Common myeloid progenitor, CD34-positive (primary cell): ENCODE measurements around the gene TNFRSF18.

ENCODE experiments used
- CTCF ChIA-PET: fragments of 350-600 bp; sonication (Branson Sonifier 250); formaldehyde crosslinking; loops from one replicate; lab custom pipeline; 2021; ENCODE audit warnings: antibody characterized with exemption; lab: Charles Lee
- POLR2A ChIA-PET: fragments of 350-600 bp; sonication (Branson Sonifier 250); formaldehyde crosslinking; loops from one replicate; lab custom pipeline; 2021; ENCODE audit warnings: antibody characterized with exemption; lab: Charles Lee
- DNase-seq, 3 donors: peaks; one replicate each; pipeline versions ENCODE4 v3.0.0 to v3.0.0-alpha.2; 2013
- H3K27ac ChIP-seq, 2 experiments: 1 replicate in 1 of 2; 2 replicates in 1 of 2; pipeline ENCODE4 v1.7.0; 2013; ENCODE audit warnings: inconsistent platforms in 2 of 2, low read length in 2 of 2, mild to moderate bottlenecking in 2 of 2, low read depth in 1 of 2, moderate library complexity in 1 of 2; ENCODE audit not compliant: severe bottlenecking in 2 of 2, insufficient read depth in 1 of 2, poor library complexity in 1 of 2
- H3K27me3 ChIP-seq, 5 experiments: replicated peaks in 2 of 5; 1 replicate in 3 of 5; 2 replicates in 2 of 5; pipeline versions ENCODE4 v1.6.1 to v1.7.0; 2013; ENCODE audit warnings: low read length in 4 of 5, mild to moderate bottlenecking in 2 of 5, moderate library complexity in 2 of 5, inconsistent platforms in 1 of 5; ENCODE audit not compliant: insufficient read depth in 5 of 5, control insufficient read depth in 4 of 5
- H3K36me3 ChIP-seq, 4 experiments: 1 replicate in 2 of 4; 2 replicates in 2 of 4; pipeline versions ENCODE4 v1.6.1 to v1.7.0; 2013; ENCODE audit warnings: low read length in 3 of 4, control low read depth in 1 of 4, mild to moderate bottlenecking in 1 of 4; ENCODE audit not compliant: control insufficient read depth in 4 of 4, insufficient read depth in 4 of 4
- H3K4me1 ChIP-seq, 4 experiments: 1 replicate in 3 of 4; 2 replicates in 1 of 4; pipeline versions ENCODE4 v1.6.1 to v1.7.1; 2013; ENCODE audit warnings: low read length in 3 of 4, mild to moderate bottlenecking in 3 of 4, control low read depth in 1 of 4, inconsistent platforms in 1 of 4, moderate library complexity in 1 of 4; ENCODE audit not compliant: control insufficient read depth in 4 of 4, insufficient read depth in 4 of 4; ENCODE audit errors: control extremely low read depth in 1 of 4
- H3K4me3 ChIP-seq, 7 experiments: 1 replicate in 4 of 7; 2 replicates in 3 of 7; pipeline versions ENCODE4 v1.5.1 to v1.7.0; 2013; ENCODE audit warnings: mild to moderate bottlenecking in 7 of 7, low read length in 6 of 7, moderate library complexity in 6 of 7, inconsistent platforms in 2 of 7, low read depth in 2 of 7, control low read depth in 1 of 7; ENCODE audit not compliant: insufficient read depth in 4 of 7, control insufficient read depth in 1 of 7; ENCODE audit errors: extremely low read depth in 1 of 7
- H3K9me3 ChIP-seq, 5 experiments: 1 replicate in 4 of 5; 2 replicates in 1 of 5; pipeline versions ENCODE4 v1.6.1 to v1.7.1; 2013; ENCODE audit warnings: low read length in 4 of 5, mild to moderate bottlenecking in 2 of 5, inconsistent platforms in 1 of 5, low read depth in 1 of 5, moderate library complexity in 1 of 5; ENCODE audit not compliant: control insufficient read depth in 4 of 5, insufficient read depth in 2 of 5; ENCODE audit errors: control extremely low read depth in 1 of 5
- WGBS: methylation state at CpG from one replicate; pipeline ENCODE4 v1.1.5; 2013; ENCODE audit not compliant: insufficient coverage; 5-methylcytosine and 5-hydroxymethylcytosine counted together

TNFRSF18 gene

GRCh38 chr1:1222575-1223225, 16.3 kb upstream of the TNFRSF18 start:
- ChIA-PET CTCF (interaction anchor here (0.8 to 1.2 kb wide), 2 partner anchors 100 to 102 kb away, joined by 3 read pairs; no protein-coding TSS in a partner anchor), POLR2A (interaction anchor here (1.0 kb wide), 1 partner anchor 9 kb away, joined by 4 read pairs; the partner anchor contains the start of genes B3GALT6 and SDF4)
- H3K27ac ChIP-seq: no peak overlapping the region
- DNase-seq: no peak
- 99% methylated on average over 44 of the region's 44 CpGs for WGBS
- H3K4me3 ChIP-seq: no peak overlapping the region
- no peaks in the 10 kb centered on the region for H3K4me1 ChIP-seq
- no peaks in the 10 kb centered on the region for H3K27me3 ChIP-seq
- H3K9me3 ChIP-seq: no peaks in the 10 kb centered on the region
- peaks cover 5 to 94% (median 64%) of the 10 kb centered on the region in 4 experiments for H3K36me3 ChIP-seq

GRCh38 chr1:1221887-1222574, 15.6 kb upstream of the TNFRSF18 start:
- no peak for DNase-seq
- POLR2A ChIA-PET: no interaction called here
- Histone ChIP-seq H3K36me3 (peaks cover 5 to 96% (median 67%) of the 10 kb centered on the region in 4 experiments), H3K9me3 (no peaks in the 10 kb centered on the region), H3K4me1 (no peaks in the 10 kb centered on the region), H3K27me3 (no peaks in the 10 kb centered on the region), H3K4me3 (no peak overlapping the region), H3K27ac (no peak overlapping the region)
- WGBS: 94% methylated on average over 27 of the region's 30 CpGs
- CTCF ChIA-PET: interaction anchor here (1.2 kb wide), 1 partner anchor 101 kb away, joined by 3 read pairs; no protein-coding TSS in a partner anchor

- no peak overlapping the region for H3K27ac ChIP-seq
- WGBS: 97% methylated on average over 24 of the region's 24 CpGs
- ChIA-PET POLR2A (no interaction called here), CTCF (no interaction called here)
- H3K4me3 ChIP-seq: no peak overlapping the region
- no peaks in the 10 kb centered on the region for H3K27me3 ChIP-seq
- peaks cover 7 to 94% (median 60%) of the 10 kb centered on the region in 4 experiments for H3K36me3 ChIP-seq
- peaks cover 0 to 4% (median 3%) of the 10 kb centered on the region in 4 experiments for H3K4me1 ChIP-seq
- H3K9me3 ChIP-seq: no peaks in the 10 kb centered on the region
- no peak for DNase-seq
These were observed 13.8 kb upstream of the TNFRSF18 start for GRCh38 chr1:1220197-1220596.

GRCh38 chr1:1219341-1219740, 12.9 kb upstream of the TNFRSF18 start:
- no peak overlapping the region for H3K4me3 ChIP-seq
- no peak overlapping the region for H3K27ac ChIP-seq
- no peaks in the 10 kb centered on the region for H3K27me3 ChIP-seq
- POLR2A ChIA-PET: interaction anchor here (1.5 kb wide), 1 partner anchor 12 kb away, joined by 4 read pairs; no protein-coding TSS in a partner anchor
- H3K36me3 ChIP-seq: peaks cover 7 to 87% (median 52%) of the 10 kb centered on the region in 4 experiments
- DNase-seq: no peak
- no peaks in the 10 kb centered on the region for H3K9me3 ChIP-seq
- H3K4me1 ChIP-seq: peaks cover 0 to 12% (median 11%) of the 10 kb centered on the region in 4 experiments
- CTCF ChIA-PET: no interaction called here
- WGBS: over 99% methylated on average over 20 of the region's 20 CpGs

GRCh38 chr1:1218524-1219200, 12.3 kb upstream of the TNFRSF18 start:
- H3K27ac ChIP-seq: no peak overlapping the region
- no peak for DNase-seq
- H3K9me3 ChIP-seq: no peaks in the 10 kb centered on the region
- peaks cover 7 to 81% (median 50%) of the 10 kb centered on the region in 4 experiments for H3K36me3 ChIP-seq
- no peaks in the 10 kb centered on the region for H3K27me3 ChIP-seq
- WGBS: 98% methylated on average over 33 of the region's 36 CpGs
- POLR2A ChIA-PET: interaction anchor here (1.5 kb wide), 1 partner anchor 12 kb away, joined by 4 read pairs; no protein-coding TSS in a partner anchor
- H3K4me3 ChIP-seq: no peak overlapping the region
- H3K4me1 ChIP-seq: peaks cover 0 to 19% (median 18%) of the 10 kb centered on the region in 4 experiments
- CTCF ChIA-PET: no interaction called here

GRCh38 chr1:1217621-1218523, 11.5 kb upstream of the TNFRSF18 start:
- ChIA-PET POLR2A (interaction anchor here (1.2 to 1.5 kb wide), 2 partner anchors 9 to 13 kb away, joined by 4 to 5 read pairs; no protein-coding TSS in a partner anchor), CTCF (interaction anchor here (1.1 kb wide), 1 partner anchor 11 kb away, joined by 3 read pairs; no protein-coding TSS in a partner anchor)

More at GRCh38 chr1:1217621-1218523, 11.5 kb upstream of the TNFRSF18 start:
- H3K36me3 ChIP-seq: peaks cover 4 to 74% (median 45%) of the 10 kb centered on the region in 4 experiments
- WGBS: 96% methylated on average over 45 of the region's 52 CpGs
- no peak for DNase-seq
- H3K4me3 ChIP-seq: no peak overlapping the region
- H3K27me3 ChIP-seq: no peaks in the 10 kb centered on the region
- H3K27ac ChIP-seq: no peak overlapping the region
- H3K4me1 ChIP-seq: peaks cover 0 to 27% (median 26%) of the 10 kb centered on the region in 4 experiments
- H3K9me3 ChIP-seq: no peaks in the 10 kb centered on the region
